NB4 (cell line): Measurements from ENCODE around the gene CCNY.

ENCODE experiments used
- DNase-seq: peaks from one replicate; pipeline ENCODE4 v3.0.0; 2010; ENCODE audit warnings: low read depth
- H3K4me3 ChIP-seq: one replicate; pipeline ENCODE4 v1.5.1; 2011; ENCODE audit warnings: mild to moderate bottlenecking, low read depth, low read length, moderate library complexity
- MYC ChIP-seq: IDR thresholded peaks from 2 replicates; pipeline ENCODE4 v1.6.1; 2011; ENCODE audit warnings: low read depth, low read length
- POLR2A ChIP-seq: IDR thresholded peaks from 2 replicates; pipeline ENCODE4 v1.6.1; 2011; ENCODE audit warnings: mild to moderate bottlenecking; ENCODE audit not compliant: insufficient read length; ENCODE audit errors: extremely low read depth
- TF ChIP-seq, protein P1 (sequence below): IDR thresholded peaks from 2 replicates; pipeline ENCODE4 v1.6.1; 2011; ENCODE audit warnings: low read depth, low read length
- TF ChIP-seq, protein P2 (sequence below): IDR thresholded peaks from one replicate; pipeline ENCODE4 v1.5.1; 2012; ENCODE audit warnings: low read depth, low read length

The CCNY gene

DNA sequence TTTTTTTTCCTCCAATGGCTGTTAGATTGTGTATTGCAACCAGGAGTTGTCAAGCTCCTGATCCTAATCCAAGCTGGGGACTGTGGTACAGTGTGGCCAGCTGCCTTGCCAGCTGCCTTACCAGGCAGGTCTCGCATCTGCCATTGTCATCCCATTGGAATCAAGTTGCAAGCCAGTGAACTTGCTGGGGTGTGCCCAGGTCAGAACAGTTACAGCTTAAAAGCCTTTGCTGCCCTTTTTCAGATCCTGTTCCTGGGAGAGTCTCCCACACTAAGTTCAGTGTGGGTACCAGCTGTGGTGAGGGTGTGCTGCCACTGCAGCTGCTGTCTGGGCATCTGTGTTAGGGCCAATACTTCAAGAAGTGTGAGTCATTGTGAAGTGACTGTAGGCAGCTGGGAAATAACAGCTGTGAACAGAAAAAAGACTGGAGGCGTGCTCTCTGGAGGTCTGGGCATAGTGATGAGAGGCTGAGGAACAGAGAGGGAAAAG lies 72.8 kb downstream of the CCNY start:
- DNase-seq = peak; percentile 6
- H3K4me3 ChIP-seq = no peak overlapping the region
- TF ChIP-seq, protein P1, sequence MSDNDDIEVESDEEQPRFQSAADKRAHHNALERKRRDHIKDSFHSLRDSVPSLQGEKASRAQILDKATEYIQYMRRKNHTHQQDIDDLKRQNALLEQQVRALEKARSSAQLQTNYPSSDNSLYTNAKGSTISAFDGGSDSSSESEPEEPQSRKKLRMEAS = no peak

DNA sequence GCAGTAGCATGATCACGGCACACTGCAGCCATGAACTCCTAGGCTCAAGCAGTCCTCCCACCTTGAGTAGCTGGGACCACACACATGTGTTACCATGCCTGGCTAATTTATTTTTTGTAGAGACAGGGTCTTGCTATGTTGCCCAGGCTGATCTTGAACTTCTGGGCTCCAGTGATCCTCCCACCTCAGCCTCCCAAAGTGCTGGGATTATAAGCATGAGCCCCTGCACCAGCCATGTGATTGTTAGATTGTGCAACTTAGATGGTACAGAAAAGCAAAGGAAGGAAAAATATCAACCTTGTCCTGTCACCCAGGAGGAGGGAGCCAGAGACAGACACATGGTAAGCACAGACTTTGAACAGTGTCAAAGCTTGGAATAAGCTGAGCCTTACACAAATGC lies 73.5 kb downstream of the CCNY start:
- no peak for DNase-seq

DNA sequence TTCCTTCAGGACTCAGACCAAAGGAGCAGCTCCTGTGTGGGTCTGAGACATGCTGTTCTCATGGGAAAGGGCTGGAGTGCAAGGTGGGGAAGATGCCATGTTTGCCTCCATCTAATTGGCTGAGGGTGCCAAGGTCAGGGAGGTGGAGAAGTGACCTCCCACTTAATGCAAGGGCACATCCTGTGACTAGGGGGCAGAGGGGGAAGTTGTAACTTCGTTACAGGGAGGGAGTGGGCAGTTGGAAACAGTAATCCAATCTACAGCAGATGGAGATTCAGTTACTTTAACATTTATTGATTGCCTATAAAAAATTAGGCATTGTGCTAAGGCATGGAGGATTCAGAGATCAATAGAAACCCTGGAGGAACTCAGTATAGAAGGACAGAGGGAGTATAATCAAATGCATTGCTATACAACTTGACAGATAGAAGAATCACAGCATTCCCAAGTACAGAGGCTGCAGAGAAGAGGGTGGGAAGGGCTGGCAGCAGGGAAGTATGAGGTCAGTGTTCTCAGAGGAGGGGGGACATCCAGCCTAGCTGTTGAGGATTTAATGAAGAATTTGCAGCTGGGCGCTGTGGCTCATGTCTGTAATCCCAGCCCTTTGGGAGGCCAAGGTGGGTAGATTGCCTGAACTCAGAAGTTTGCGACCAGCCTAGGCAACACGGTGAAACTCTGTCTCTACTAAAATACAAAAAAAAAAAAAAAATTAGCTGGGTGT lies 75.9 kb downstream of the CCNY start:
- no peak overlapping the region for H3K4me3 ChIP-seq
- no peak for DNase-seq
- TF ChIP-seq POLR2A (no peak), MYC (no peak)
- TF ChIP-seq, protein P1 = no peak
- TF ChIP-seq, protein P2, sequence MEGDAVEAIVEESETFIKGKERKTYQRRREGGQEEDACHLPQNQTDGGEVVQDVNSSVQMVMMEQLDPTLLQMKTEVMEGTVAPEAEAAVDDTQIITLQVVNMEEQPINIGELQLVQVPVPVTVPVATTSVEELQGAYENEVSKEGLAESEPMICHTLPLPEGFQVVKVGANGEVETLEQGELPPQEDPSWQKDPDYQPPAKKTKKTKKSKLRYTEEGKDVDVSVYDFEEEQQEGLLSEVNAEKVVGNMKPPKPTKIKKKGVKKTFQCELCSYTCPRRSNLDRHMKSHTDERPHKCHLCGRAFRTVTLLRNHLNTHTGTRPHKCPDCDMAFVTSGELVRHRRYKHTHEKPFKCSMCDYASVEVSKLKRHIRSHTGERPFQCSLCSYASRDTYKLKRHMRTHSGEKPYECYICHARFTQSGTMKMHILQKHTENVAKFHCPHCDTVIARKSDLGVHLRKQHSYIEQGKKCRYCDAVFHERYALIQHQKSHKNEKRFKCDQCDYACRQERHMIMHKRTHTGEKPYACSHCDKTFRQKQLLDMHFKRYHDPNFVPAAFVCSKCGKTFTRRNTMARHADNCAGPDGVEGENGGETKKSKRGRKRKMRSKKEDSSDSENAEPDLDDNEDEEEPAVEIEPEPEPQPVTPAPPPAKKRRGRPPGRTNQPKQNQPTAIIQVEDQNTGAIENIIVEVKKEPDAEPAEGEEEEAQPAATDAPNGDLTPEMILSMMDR = no peak

More for the DNA sequence above, 73.5 kb downstream of the CCNY start:
- no peak overlapping the region for H3K4me3 ChIP-seq
- TF ChIP-seq, protein P1 = no peak
- TF ChIP-seq, protein P2 = no peak
- TF ChIP-seq MYC (no peak), POLR2A (no peak)

DNA sequence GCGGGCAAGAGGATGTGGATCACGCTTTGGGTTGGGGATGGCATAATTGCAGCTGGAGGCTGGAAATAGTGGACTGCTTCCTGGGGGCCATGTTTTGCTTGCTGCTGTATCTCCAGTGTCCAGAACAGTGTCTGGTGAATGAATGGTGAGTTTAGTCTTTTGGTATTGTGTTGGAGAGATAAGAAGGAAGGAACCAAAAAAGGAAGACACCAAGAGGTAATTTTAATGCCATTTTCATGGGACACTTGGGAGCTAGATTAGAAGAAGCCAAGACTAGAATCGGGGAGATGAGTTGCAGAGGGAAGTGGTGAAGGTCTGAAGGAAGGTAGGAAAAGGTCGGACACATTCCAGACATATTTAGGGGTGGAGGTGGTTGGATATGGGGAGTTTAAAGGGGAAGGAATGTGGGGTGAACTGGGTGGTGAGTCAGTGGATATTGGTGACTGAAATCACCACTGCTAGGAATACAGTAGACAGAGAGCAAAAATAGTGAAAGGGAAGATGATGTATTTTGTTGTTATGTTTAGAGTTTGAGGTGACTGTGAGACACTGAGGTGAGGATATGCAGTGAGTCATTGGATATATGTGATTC lies 76.7 kb downstream of the CCNY start:
- no peak overlapping the region for H3K4me3 ChIP-seq
- TF ChIP-seq, protein P1 = no peak
- TF ChIP-seq, protein P2 = no peak
- no peak for TF ChIP-seq MYC
- TF ChIP-seq POLR2A = no peak
- no peak for DNase-seq

DNA sequence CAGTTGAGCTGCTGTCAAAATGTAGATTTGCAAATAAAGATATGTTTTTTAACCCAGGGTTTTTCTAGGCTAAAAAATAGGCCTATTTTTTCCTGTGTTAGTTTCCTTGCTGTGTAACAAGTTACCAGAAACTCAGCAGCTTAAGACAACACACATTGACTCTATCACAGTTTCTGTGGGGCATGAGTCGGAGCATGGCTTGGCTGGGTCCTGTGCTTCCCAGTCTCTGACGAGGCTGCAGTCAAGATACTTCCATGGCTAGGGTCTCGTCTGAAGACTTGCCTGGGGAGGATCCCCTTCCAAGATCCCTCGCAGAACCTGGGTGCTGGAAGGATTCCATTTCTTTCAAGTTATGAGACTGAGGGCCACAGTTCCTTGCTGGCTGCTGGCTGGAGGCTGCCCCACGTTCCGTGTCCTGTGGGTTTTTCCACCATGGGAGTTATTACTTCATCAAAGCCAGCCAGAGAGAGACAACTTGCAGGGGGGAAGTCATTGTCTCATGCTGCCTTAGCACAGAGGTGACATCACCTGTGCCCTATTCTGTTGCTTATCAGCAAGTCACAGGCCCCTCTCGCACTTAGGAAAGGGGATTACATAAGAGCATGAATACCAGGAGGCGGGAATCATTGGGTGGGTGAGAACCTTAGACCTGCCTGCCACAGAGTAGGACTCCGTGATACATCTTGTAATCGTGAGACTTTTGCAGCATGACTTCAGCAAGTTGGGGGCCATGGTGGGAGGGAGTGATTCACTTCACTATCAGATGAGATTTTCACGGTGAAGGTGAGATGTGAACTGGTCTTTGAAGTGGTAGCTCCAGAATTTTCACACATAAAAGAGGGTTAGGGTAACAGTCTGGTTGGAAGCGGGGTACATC lies 77.9 kb downstream of the CCNY start:
- TF ChIP-seq, protein P1 = no peak
- TF ChIP-seq MYC (no peak), POLR2A (no peak)
- TF ChIP-seq, protein P2 = no peak
- no peak overlapping the region for H3K4me3 ChIP-seq
- no peak for DNase-seq

DNA sequence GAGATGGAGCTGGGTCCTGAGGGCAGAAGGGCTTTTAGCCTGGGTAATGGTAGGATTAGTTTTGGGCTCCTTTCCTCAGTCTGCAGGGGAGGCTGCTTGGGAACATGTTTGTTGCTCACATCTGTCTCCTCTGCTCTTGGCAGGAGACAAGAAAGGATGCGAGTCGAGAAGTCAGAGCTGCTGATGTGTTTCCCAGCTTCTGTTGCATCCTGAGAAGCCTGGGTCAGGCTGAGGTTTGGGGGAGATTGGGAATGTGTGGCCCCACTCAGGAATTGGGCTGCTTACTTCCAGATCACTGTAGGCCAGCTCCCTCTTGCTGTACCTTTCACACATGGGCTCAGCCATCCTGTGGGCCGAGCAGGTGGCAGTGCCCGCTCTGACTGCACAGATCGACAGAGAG lies 79.2 kb downstream of the CCNY start:
- no peak for DNase-seq
- TF ChIP-seq, protein P1 = no peak
- H3K4me3 ChIP-seq = no peak overlapping the region
